K562 (cell line): Measurements from ENCODE around the gene TMEM144. TPM values are rescaled to one million over a fixed set of nuclear protein-coding genes. Genes with fewer than 3 reads are reported as not detected.

Experiments
- ATAC-seq: fragments of 200-7000 bp; cut with Tn5 transposase; 3 replicates; pipeline ENCODE4 v1.9.1; 2020; ENCODE audit warnings: moderate library complexity
- BruUV-seq: library from RNA; stranded (reverse); fragments of 400-500 nt; replicated peaks from 2 replicates; lab custom pipeline; 2021; lab: Mats Ljungman, UMichigan
- CTCF ChIA-PET: fragments of 300-600 bp; formaldehyde crosslinking; extraction: SDS; loops from one replicate; lab custom pipeline; 2021; ENCODE audit warnings: low intra/inter-chr PET ratio; lab: Yijun Ruan, JAX
- POLR2A ChIA-PET: fragments of 300-600, 350-650 bp; sonication (Branson Sonifier 250); formaldehyde crosslinking; extraction: SDS; loops from one replicate; lab custom pipeline; 2021; ENCODE audit warnings: antibody characterized with exemption, inconsistent platforms; lab: Yijun Ruan, JAX
- DNase-seq, 4 experiments: peaks; one replicate each; pipeline versions ENCODE4 v3.0.0 to v3.0.0-alpha.2; 2011 to 2018; ENCODE audit warnings: low spot score in 3 of 4, mixed read lengths in 3 of 4; ENCODE audit errors: extremely low read depth in 1 of 4
- FAIRE-seq: peaks from 2 replicates; lab custom pipeline; 2011; peaks lifted over from hg19 to GRCh38; lab: Jason Lieb, UNC
- H2AFZ ChIP-seq: 2 replicates; pipeline ENCODE4 v1.6.0; 2011; ENCODE audit warnings: low read depth, low read length, control low read depth, inconsistent platforms
- H3K27ac ChIP-seq: fragments of 200-600 bp; 3 replicates; pipeline ENCODE4 v1.8.0; 2011; ENCODE audit warnings: low read depth, mild to moderate bottlenecking, control low read depth, inconsistent platforms, low read length, moderate library complexity, mixed read lengths; ENCODE audit errors: extremely low read depth
- H3K27me3 ChIP-seq, 2 experiments: fragments of 300-600 bp in 1 of 2; 2 replicates in 1 of 2; 3 replicates in 1 of 2; pipeline versions ENCODE4 v1.6.0 to v1.8.0; 2011; ENCODE audit warnings: inconsistent platforms in 2 of 2, low read length in 2 of 2, mild to moderate bottlenecking in 1 of 2, mixed read lengths in 1 of 2, moderate library complexity in 1 of 2; ENCODE audit not compliant: control insufficient read depth in 2 of 2, insufficient read depth in 2 of 2
- H3K36me3 ChIP-seq: fragments of 300-600 bp; 3 replicates; pipeline ENCODE4 v1.8.0; 2011; ENCODE audit warnings: mild to moderate bottlenecking, low read length, inconsistent platforms; ENCODE audit not compliant: control insufficient read depth, insufficient read depth
- H3K4me1 ChIP-seq, 2 experiments: fragments of 200-600 bp in 1 of 2; replicated peaks in 1 of 2; 2 replicates in 1 of 2; 3 replicates in 1 of 2; pipeline versions ENCODE4 v1.5.1 to v1.8.0; 2011; ENCODE audit warnings: inconsistent platforms in 2 of 2, low read length in 2 of 2, mild to moderate bottlenecking in 1 of 2, mixed read lengths in 1 of 2, moderate library complexity in 1 of 2; ENCODE audit not compliant: control insufficient read depth in 2 of 2, insufficient read depth in 2 of 2
- H3K4me2 ChIP-seq: 2 replicates; pipeline ENCODE4 v1.6.1; 2011; ENCODE audit warnings: low read length, control low read depth, inconsistent platforms, mixed read lengths; ENCODE audit not compliant: insufficient read depth
- H3K4me3 ChIP-seq: fragments of 200-600 bp; sonication (generic), shearing (Covaris generic); 2 replicates; pipeline ENCODE4 v1.5.1; 2016; ENCODE audit warnings: control low read depth, inconsistent platforms
- H3K79me2 ChIP-seq: fragments of 200-600 bp; 3 replicates; pipeline ENCODE4 v1.8.0; 2011; ENCODE audit warnings: low read length, inconsistent platforms; ENCODE audit not compliant: control insufficient read depth, insufficient read depth
- H3K9ac ChIP-seq, 2 experiments: 2 replicates each; pipeline versions ENCODE4 v1.6.0 to v1.6.1; 2011; ENCODE audit warnings: low read depth in 2 of 2, low read length in 2 of 2, control low read depth in 1 of 2, inconsistent platforms in 1 of 2, mild to moderate bottlenecking in 1 of 2, mixed read lengths in 1 of 2; ENCODE audit not compliant: insufficient read depth in 1 of 2
- H3K9me1 ChIP-seq: one replicate; pipeline ENCODE4 v1.6.0; 2011; ENCODE audit warnings: inconsistent platforms, mild to moderate bottlenecking, low read length, moderate library complexity; ENCODE audit not compliant: control insufficient read depth, insufficient read depth
- H3K9me3 ChIP-seq: replicated peaks from 2 replicates; pipeline ENCODE4 v1.5.1; 2011; ENCODE audit warnings: low read depth, low read length, inconsistent platforms; ENCODE audit not compliant: control insufficient read depth, insufficient read depth
- H4K20me1 ChIP-seq: replicated peaks from 2 replicates; pipeline ENCODE4 v1.6.1; 2011; ENCODE audit warnings: low read length, inconsistent platforms, mixed read lengths; ENCODE audit not compliant: control insufficient read depth, insufficient read depth
- ARID3A ChIP-seq: IDR thresholded peaks from 2 replicates; pipeline ENCODE4 v1.6.1; 2012; ENCODE audit warnings: low read depth, low read length, improper control_type of control experiment, borderline replicate concordance
- ATF4 ChIP-seq: fragments of 450-650 bp; formaldehyde crosslinking; IDR thresholded peaks from 2 replicates; pipeline ENCODE4 v1.4.0; 2022; ENCODE audit warnings: mild to moderate bottlenecking, moderate library complexity
- ELF4 ChIP-seq: fragments of 450-650 bp; formaldehyde crosslinking; IDR thresholded peaks from 2 replicates; pipeline ENCODE4 v1.4.0; 2022; ENCODE audit warnings: missing genetic modification characterization
- HNRNPUL1 ChIP-seq: fragments of 200-400 bp; formaldehyde crosslinking; IDR thresholded peaks from 2 replicates; pipeline ENCODE4 v1.6.1; 2017; ENCODE audit warnings: low read length
- KLF6 ChIP-seq: fragments of 250-450 bp; sonication (Bioruptor Pico); IDR thresholded peaks from 2 replicates; pipeline ENCODE4 v1.4.0; 2020; ENCODE audit warnings: mild to moderate bottlenecking, moderate library complexity, borderline replicate concordance
- SRSF9 ChIP-seq: fragments of 200-400 bp; formaldehyde crosslinking; IDR thresholded peaks from 2 replicates; pipeline ENCODE4 v1.6.1; 2017; ENCODE audit warnings: low read depth, low read length, borderline replicate concordance
- ZNF398 ChIP-seq: fragments of 250-450 bp; sonication (Bioruptor Pico); IDR thresholded peaks from 2 replicates; pipeline ENCODE4 v1.8.0; 2021; ENCODE audit warnings: moderate library complexity, mild to moderate bottlenecking, inconsistent platforms
- ZNF707 ChIP-seq: fragments of 250-450 bp; sonication (Bioruptor Pico); conservative IDR thresholded peaks from 2 replicates; pipeline ENCODE4 v1.8.0; 2022; ENCODE audit warnings: inconsistent platforms, mild to moderate bottlenecking, moderate library complexity
- ZNF778 ChIP-seq: fragments of 450-650 bp; formaldehyde crosslinking; IDR thresholded peaks from 2 replicates; pipeline ENCODE4 v1.4.0; 2020; ENCODE audit warnings: mild to moderate bottlenecking, moderate library complexity
- WGBS: fragments of 100-300 bp; shearing (Covaris generic); methylation state at CpG from one replicate; pipeline ENCODE4 v1.1.6; 2016; ENCODE audit warnings: low coverage, mixed read lengths; ENCODE audit not compliant: insufficient coverage; ENCODE audit errors: missing lambda C conversion rate; 5-methylcytosine and 5-hydroxymethylcytosine counted together
- in situ Hi-C: fragments of 300-500 bp; cut with MboI; formaldehyde crosslinking; loops from 4 replicates; pipeline ENCODE4 v1.15.0; 2018; ENCODE audit warnings: inconsistent platforms, mixed read lengths
- intact Hi-C: fragments of 100-400 bp; cut with micrococcal nuclease; formaldehyde crosslinking; loops from 2 replicates; pipeline ENCODE4 v1.14.2; 2022
- polyA plus RNA-seq, 8 experiments: library from polyadenylated mRNA; depleted of rRNA in 4 of 8; stranded (reverse) in 5 of 8; unstranded in 3 of 8; fragments of >200 nt; fragmentation: Nextera tagmentation in 2 of 8; fragmentation: Illumina TruSeq in 1 of 8; extraction: Ambion mirVana in 2 of 8; extraction: Trizol in 1 of 8; gene quantifications; 2 replicates each; pipeline versions ENCODE4 v1.2.1 to v1.2.3, GENCODE V29; 2011 to 2014; ENCODE audit warnings: inconsistent platforms in 1 of 8, missing spikeins in 1 of 8
- total RNA-seq, 7 experiments: library from RNA; depleted of rRNA in 6 of 7; stranded (reverse); fragments of >200 nt in 6 of 7; fragmentation: Illumina TruSeq in 2 of 7; extraction: Trizol in 2 of 7; gene quantifications; 2 replicates each; pipeline versions ENCODE4 v1.2.1 to v1.2.3, GENCODE V29; 2011 to 2021; ENCODE audit warnings: low replicate concordance in 1 of 7
- TF ChIP-seq, protein P1 (sequence below): fragments of 250-450 bp; sonication (Bioruptor Pico); IDR thresholded peaks from 2 replicates; pipeline ENCODE4 v1.9.0; 2021; ENCODE audit warnings: mild to moderate bottlenecking, inconsistent platforms
- TF ChIP-seq, protein P2 (sequence below): fragments of 450-650 bp; formaldehyde crosslinking; IDR thresholded peaks from 2 replicates; pipeline ENCODE4 v1.4.0; 2020; ENCODE audit warnings: mild to moderate bottlenecking
- TF ChIP-seq, protein P3 (sequence below): fragments of 250-450 bp; sonication (Bioruptor Pico); IDR thresholded peaks from 2 replicates; pipeline ENCODE4 v1.8.0; 2021; ENCODE audit warnings: borderline replicate concordance, mild to moderate bottlenecking, moderate library complexity; ENCODE audit not compliant: poor library complexity, severe bottlenecking

Gene TMEM144
- total and polyA plus RNA-seq, 9 of the 15 experiments (the other 6 are each of a cell fraction or from before 2014, with no cell fraction given) = 4.0 to 12.0 (median 6.1) TPM

- TF ChIP-seq, protein P1, sequence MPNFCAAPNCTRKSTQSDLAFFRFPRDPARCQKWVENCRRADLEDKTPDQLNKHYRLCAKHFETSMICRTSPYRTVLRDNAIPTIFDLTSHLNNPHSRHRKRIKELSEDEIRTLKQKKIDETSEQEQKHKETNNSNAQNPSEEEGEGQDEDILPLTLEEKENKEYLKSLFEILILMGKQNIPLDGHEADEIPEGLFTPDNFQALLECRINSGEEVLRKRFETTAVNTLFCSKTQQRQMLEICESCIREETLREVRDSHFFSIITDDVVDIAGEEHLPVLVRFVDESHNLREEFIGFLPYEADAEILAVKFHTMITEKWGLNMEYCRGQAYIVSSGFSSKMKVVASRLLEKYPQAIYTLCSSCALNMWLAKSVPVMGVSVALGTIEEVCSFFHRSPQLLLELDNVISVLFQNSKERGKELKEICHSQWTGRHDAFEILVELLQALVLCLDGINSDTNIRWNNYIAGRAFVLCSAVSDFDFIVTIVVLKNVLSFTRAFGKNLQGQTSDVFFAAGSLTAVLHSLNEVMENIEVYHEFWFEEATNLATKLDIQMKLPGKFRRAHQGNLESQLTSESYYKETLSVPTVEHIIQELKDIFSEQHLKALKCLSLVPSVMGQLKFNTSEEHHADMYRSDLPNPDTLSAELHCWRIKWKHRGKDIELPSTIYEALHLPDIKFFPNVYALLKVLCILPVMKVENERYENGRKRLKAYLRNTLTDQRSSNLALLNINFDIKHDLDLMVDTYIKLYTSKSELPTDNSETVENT (CRISPR knock-in tag) = no peak
- TF ChIP-seq ZNF398 (CRISPR knock-in tag) = no peak
- no peak for TF ChIP-seq KLF6
- no peak for TF ChIP-seq ELF4 (CRISPR knock-in tag)
- TF ChIP-seq, all 486 proteins: peak for 0
These were observed 43.6 kb upstream of the TMEM144 start (continued) for GRCh38 chr4:158166701-158167100.

GRCh38 chr4:158168606-158169005 lies 41.7 kb upstream of the TMEM144 start:
- Histone ChIP-seq H4K20me1 (no peaks in the 10 kb centered on the region), H3K4me2 (no peak overlapping the region), H3K9me1 (no peaks in the 10 kb centered on the region), H3K79me2 (no peaks in the 10 kb centered on the region), H3K4me1 (peaks cover 5 to 7% of the 10 kb centered on the region in 2 experiments; a peak in 4 of 5 replicates), H2AFZ (no peak overlapping the region), H3K4me3 (no peak overlapping the region), H3K9me3 (no peaks in the 10 kb centered on the region), H3K27me3 (0 out of 5 replicates have a peak, but pooled peaks cover 0 to 5% of the 10 kb centered on the region in 2 experiments), H3K36me3 (no peaks in the 10 kb centered on the region), H3K27ac (no peak overlapping the region), H3K9ac (no peak overlapping the region)
- DNase-seq (no peak), ATAC-seq (no peak), FAIRE-seq (no peak)
- in situ Hi-C loops (loop anchor here (10.0 kb wide), 1 partner anchor 184 kb away; no protein-coding TSS in a partner anchor), intact Hi-C loops (no loop called here)
- no TSS peak for BruUV-seq
- ChIA-PET CTCF (no interaction called here), POLR2A (no interaction called here)
- WGBS = 2% methylated on average over 5 of the region's 5 CpGs
- TF ChIP-seq ZNF778 (CRISPR knock-in tag) (no peak), SRSF9 (no peak), ARID3A (no peak), ZNF707 (CRISPR knock-in tag) (no peak), ATF4 (no peak), HNRNPUL1 (no peak)
- TF ChIP-seq, protein P2, sequence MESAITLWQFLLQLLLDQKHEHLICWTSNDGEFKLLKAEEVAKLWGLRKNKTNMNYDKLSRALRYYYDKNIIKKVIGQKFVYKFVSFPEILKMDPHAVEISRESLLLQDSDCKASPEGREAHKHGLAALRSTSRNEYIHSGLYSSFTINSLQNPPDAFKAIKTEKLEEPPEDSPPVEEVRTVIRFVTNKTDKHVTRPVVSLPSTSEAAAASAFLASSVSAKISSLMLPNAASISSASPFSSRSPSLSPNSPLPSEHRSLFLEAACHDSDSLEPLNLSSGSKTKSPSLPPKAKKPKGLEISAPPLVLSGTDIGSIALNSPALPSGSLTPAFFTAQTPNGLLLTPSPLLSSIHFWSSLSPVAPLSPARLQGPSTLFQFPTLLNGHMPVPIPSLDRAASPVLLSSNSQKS (CRISPR knock-in tag) = no peak
- TF ChIP-seq, protein P3, sequence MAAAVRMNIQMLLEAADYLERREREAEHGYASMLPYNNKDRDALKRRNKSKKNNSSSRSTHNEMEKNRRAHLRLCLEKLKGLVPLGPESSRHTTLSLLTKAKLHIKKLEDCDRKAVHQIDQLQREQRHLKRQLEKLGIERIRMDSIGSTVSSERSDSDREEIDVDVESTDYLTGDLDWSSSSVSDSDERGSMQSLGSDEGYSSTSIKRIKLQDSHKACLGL (CRISPR knock-in tag) = no peak
